Epithelial cell of proximal tubule (primary cell): Measurements from ENCODE around the gene CAPSL. TPM values are rescaled to one million over a fixed set of nuclear protein-coding genes. Genes with fewer than 3 reads are reported as not detected.

ENCODE experiments used
- DNase-seq: peaks from one replicate; pipeline ENCODE4 v3.0.0-alpha.2; 2011; ENCODE audit warnings: low read depth
- H3K4me3 ChIP-seq: 2 replicates; pipeline ENCODE4 v1.5.1; 2011; ENCODE audit warnings: low read depth, mild to moderate bottlenecking, low read length
- CTCF ChIP-seq: conservative IDR thresholded peaks from 2 replicates; pipeline ENCODE4 v1.5.1; 2012; ENCODE audit warnings: low read depth, mild to moderate bottlenecking, low read length
- total RNA-seq: library from RNA; depleted of rRNA; stranded (reverse); fragments of >200 nt; gene quantifications from 2 replicates; pipeline ENCODE4 v1.2.3, GENCODE V29; 2015

The CAPSL gene
- total RNA-seq, 1 donor from 2014 or later: not detected

GRCh38 chr5:35884773-35885172 is 53.6 kb downstream of the CAPSL start:
- H3K4me3 ChIP-seq: no peak overlapping the region
- no peak for DNase-seq
- no peak for TF ChIP-seq CTCF

GRCh38 chr5:35884191-35884769 is 54.1 kb downstream of the CAPSL start:
- TF ChIP-seq CTCF: no peak
- H3K4me3 ChIP-seq: no peak overlapping the region
- peak; percentile 70 for DNase-seq

- H3K4me3 ChIP-seq: no peak overlapping the region
- DNase-seq: no peak
- TF ChIP-seq CTCF: no peak
Observed at GRCh38 chr5:35881758-35882157, 56.7 kb downstream of the CAPSL start.

GRCh38 chr5:35880156-35880555 is 58.3 kb downstream of the CAPSL start:
- DNase-seq: no peak
- H3K4me3 ChIP-seq: no peak overlapping the region
- TF ChIP-seq CTCF: no peak

GRCh38 chr5:35879649-35880048 is 58.8 kb downstream of the CAPSL start:
- no peak for TF ChIP-seq CTCF
- no peak overlapping the region for H3K4me3 ChIP-seq
- DNase-seq: no peak

GRCh38 chr5:35879096-35879495 is 59.3 kb downstream of the CAPSL start:
- TF ChIP-seq CTCF: no peak
- H3K4me3 ChIP-seq: no peak overlapping the region
- no peak for DNase-seq

GRCh38 chr5:35878079-35878478 is 60.3 kb downstream of the CAPSL start:
- TF ChIP-seq CTCF: no peak
- no peak for DNase-seq
- H3K4me3 ChIP-seq: no peak overlapping the region
